ENCODE results near the gene PTPRO.
A peak's percentile ranks its signal among the peaks of the same experiment; 100 is the strongest.

The PTPRO gene

DNA sequence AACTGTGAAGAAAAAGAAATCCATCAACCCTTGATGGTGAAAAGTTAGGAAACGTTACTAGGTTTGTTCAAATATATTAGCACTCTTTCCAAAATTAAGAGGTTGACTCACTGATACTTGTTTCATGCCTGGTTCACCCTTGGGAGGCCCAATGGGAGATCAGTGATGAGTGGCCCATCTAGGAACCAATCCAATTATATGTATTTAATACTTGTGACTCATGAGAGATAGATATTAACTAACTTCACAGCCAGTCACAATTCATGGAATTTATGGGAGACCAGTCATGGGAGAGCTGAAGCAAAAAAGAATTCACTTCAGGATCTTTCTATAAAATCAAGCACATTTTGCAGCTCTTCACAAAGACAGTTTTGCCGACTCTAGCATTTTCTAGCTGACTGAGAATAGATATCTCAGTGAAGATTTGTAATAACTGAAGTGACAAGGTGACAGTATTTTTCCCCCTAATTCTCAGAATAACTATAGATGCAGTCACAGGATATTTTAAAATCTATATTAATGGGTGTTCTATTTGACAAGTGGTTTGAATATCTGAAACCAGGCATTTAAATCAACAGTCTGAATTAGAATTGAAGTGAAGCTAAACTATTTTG, 236.7 kb downstream of the PTPRO start:
- peak; percentile 71 for DNase-seq (ENCODE audit: low read depth)

DNA sequence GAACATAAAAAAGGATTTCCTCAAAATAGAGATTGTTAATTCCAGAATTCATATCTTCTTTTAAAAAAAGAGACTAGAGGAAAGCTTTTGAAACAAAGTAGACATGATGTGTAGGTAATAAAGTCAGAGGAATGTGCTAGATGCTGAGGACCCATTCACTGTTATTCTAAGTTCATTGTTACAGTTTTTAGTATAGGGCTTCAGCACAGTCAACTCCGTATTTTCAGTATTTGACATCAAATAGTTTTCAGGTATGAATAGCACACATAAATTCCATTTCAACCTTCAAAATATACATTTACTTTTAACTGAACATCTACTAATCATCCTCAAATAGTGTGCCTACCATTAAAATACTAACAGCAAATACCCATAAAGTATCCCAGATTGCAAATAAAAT, 239.1 kb downstream of the PTPRO start:
- DNase-seq (ENCODE audit: low read depth), result no peak

DNA sequence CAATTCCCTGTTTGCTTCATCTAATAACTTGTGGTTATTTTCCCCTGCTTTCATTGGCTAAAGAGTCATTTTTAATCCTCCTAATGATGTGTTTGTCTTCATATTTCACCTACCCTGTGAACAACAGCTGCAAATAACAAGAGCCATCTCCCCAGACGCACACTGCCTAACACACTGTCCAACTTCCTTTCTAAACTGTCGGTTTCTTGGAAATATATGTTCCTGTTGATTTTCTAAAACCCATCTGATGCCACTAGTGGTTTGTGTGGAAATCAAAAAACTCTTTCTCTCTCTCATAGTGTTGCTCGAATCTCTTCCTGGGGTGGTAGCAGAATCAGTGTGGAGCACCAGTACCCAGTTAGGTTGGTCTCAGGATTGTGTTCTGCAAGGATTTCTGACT, 240.0 kb downstream of the PTPRO start:
- no peak for DNase-seq (ENCODE audit: low read depth)

DNA sequence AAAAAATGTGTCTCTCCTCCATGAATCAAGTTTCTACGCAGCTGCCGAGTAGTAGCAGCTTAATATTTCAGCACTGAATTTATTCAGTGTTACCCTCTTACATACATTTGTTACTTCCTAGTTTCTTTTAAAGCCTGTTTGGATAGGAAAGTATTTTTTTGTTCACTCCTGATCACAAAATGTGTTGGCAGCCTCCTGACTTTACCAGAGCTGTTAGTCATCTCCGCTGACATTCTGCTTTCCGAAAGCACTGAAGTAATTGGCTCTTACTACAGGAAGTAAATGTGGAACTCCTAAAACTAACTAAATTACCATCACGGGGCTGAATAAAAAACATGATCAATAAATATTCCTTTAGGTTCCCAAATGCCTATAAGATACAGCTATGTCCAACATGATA, 241.4 kb downstream of the PTPRO start:
- DNase-seq (ENCODE audit: low read depth), result no peak

DNA sequence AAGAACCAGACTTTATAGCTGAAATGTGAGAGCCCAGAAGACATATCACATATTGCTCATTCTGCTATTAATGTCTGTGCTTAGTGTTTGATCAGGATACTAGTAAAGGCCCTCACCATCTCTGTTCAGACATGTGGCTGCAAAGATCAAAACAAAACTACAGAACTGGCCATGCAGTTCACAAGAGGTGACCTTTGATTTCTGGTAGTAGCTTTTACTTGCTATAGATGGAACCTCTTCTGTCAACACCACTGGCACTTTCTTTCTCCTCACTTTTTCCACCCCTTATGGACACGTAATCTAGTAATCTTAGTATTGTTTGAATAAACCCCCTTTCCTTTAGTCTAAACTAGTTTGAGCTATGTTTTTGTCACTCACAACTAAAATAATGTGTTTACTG, 252.0 kb downstream of the PTPRO start:
- DNase-seq (ENCODE audit: low read depth), result no peak

DNA sequence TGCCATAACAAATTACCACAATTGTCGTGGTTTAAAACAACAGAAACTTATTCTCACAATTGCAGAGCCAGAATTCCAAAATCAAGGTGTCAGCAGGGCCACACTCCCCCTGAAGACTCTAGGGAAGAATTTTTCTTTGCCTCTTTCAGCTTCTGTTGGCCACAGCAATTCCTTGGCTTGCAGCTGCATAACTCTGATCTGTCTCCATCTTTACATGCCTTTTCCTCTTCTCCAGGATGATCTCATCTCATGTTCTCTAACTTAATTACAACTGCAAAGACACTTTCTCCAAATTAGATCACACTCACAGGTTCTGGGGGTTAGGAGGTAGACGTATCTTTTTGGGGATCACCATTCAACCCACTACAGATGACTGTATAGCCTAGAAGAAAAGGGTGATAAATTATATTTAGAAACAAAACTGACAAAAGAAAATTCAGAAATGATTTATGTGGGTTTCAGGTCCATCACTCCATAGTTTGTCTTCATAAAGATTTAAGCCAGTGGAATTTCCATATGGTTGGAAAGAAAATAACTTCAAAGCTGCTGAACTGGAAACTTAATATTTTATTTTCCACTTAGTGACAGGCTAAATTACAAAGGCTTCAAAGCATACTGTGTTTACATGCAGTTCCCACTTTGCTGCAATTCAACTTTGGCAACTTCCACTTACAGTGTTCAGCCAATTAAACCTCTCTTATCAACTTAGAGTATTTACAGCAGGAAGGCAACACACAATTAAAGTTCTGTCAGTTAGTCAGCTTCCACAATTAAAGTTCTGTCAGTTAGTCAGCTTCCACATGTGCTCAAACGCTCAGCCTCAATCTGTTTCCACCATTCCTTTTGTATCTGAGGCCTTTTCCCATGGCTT, 253.6 kb downstream of the PTPRO start:
- DNase-seq (ENCODE audit: low read depth), result no peak

DNA sequence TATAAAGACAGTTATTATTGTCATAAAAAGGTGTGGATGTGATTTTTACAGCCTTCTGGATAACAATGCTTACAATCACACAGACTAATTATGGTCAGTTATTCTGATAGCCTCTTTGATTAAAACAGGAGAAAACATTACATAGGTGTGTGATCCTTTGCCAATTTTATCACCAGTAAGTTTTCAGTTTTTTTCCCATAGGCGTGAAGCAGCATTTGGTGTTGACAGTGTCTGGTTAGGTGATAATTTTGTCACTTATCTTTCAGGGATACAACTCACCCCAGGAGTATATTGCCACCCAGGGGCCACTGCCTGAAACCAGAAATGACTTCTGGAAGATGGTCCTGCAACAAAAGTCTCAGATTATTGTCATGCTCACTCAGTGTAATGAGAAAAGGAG, 258.1 kb downstream of the PTPRO start:
- no peak for DNase-seq (ENCODE audit: low read depth)

DNA sequence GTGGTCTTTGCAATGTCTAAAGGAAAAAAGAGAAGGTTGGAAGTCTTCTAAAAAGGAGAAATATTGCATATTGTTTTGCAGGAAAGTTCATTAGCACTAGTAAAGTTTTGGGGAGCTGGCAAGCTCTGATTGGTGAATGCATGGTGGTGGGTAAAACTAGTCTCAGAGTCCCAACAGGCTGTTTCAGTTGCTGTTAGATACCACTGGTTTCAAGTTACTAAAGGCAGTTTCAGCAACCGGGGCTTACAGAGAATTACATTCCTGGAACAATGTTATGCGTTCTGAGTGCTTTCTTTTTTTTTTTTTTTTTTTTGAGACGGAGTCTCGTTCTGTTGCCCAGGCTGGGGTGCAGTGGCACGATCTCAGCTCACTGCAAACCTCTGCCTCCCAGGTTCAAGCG, 258.7 kb downstream of the PTPRO start:
- no peak for DNase-seq (ENCODE audit: low read depth)

DNA sequence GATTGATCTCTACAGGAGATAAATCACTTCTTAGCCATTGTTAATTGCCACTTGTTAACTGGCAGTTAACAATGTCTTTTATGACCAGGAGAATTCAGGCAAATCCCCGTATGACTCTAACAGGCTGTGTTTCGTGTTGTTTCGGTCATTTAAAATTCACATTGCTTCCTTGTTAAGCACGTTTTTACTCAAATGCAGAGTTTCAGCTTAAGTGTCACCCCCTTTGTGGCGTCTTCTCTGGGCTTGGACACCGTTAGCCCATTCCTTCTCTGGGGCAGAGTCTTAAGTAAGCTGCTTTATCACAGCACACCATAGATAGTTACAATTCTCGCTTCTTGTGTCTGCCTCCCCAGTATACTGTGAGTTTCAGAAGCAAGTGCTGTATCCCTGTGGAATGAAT, 261.5 kb downstream of the PTPRO start:
- DNase-seq (ENCODE audit: low read depth), result no peak

DNA sequence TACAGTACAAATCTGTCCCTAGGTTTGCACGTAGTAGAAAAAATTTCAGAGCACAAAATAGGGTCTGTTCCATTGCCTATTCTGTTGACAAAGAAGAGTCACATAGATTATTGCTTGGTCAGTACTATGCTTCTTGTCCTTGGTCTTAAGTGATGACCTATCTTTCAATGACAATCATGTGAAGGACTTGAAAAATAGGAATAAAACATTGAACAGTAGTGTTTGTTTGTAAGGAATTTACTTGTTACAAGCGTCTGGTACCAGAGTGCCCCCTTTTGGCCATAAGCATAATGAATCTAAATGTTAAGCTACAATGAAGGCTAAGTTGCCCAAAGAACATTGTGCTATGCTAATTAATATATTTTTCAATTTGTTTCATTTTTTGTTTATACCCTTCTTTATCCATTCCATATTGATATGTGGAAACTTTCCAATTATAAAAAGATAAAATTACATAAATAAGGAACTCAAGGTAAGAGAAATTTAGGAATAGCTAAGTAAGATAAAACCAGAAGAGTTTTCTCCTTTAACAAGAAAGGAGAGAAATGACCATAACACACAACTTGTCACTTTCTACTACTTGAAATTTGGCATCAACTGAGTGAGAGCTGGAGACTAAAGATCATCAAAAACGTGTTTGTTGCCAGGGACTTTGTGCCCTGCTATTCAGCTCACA, 262.2 kb downstream of the PTPRO start:
- no peak for DNase-seq (ENCODE audit: low read depth)

DNA sequence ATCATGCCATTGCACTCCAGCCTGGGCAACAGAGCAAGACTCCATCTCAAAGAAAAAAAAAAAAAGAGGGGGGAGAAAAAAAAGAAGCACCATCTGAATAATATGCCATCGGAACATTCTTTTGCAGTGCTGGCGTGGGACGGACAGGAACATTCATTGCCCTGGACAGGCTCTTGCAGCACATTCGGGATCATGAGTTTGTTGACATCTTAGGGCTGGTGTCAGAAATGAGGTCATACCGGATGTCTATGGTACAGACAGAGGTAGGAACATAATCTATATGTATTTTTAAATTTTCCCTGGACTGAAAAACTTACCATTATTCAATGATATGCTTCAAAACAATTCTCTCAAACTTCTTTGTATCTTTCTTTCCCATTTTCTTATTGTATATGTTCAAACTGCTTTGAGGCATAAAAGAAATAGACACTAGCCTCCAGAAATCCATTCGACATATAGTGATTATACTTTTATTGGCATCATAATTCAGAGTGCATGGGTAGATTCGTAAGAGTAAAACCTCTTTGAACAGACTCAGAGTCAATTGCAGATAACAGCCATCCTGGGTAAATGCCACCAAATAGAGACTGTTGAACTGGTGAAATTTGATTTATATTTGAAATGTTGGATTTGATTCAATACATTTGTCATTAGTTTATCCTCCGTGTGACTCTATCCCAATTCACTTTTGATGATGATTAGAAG, 267.2 kb downstream of the PTPRO start:
- DNase-seq (ENCODE audit: low read depth), result no peak

DNA sequence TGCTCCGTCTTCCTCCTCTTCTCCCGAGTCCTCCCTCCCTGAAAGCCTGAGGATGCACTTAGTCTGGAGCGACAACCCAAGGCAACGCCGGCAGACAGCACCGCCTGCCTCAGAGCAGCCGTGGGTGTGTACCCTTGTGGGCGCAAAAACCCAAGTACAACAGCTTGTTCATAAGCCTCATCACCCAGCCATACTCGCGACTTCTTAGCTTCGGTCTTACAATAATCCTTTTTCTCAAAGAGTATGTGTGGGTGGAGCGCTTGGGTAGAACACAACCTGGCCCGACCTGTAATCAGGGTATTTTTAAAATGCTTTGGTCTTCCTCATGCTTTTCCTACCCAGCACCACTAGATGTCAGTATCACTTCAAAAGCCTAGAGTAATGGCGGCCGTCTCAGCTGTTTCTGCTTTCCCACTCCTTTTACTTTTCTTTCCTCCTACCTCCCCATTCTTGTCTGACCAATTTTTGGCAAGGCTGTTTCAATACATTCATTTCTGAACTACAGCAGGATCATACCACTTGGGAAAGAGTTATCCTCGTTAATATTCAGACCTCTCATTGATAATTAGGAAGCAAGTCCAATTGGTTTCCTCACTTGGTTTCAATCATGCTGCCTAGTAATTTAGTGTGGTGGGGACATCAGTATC, 268.0 kb downstream of the PTPRO start:
- DNase-seq (ENCODE audit: low read depth), result peak; percentile 50

DNA sequence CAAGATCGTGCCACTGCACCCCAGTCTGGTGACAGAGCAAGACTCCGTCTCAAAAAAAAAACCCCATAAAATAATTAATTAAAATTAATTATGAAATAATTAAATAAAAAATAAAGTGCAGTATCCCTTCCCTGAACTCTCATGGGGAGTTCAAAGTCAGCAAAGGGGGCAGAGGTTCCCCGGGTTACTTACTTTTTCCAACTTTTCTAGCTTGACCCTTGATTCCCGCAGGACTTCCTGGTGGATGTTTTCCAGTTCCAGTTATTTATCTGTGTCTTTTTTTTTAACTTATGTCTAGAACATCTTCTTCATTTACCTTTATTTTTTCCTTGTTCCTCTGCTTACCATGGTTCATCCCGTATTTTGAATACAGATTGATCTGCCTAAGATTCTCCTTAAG, 269.5 kb downstream of the PTPRO start:
- DNase-seq (ENCODE audit: low read depth), result no peak

DNA sequence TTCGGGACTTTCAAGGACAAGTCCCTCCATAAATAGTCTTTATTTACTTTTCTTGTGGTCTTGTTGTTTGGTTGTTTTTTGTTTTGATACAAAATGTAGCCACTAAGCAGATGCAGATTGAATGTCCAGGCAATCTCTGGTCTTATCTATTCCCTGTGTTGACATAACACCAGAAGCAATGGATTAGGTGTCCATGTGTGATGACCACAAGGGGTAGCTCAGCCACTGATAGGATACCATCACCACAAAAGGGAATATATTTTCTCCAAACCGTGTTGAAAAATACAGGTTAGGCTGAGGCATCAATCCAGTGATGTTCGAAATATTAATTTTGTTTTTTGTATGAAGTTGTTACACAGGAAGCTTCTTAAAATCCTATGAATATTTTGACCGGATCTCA, 270.6 kb downstream of the PTPRO start:
- DNase-seq (ENCODE audit: low read depth), result no peak

DNA sequence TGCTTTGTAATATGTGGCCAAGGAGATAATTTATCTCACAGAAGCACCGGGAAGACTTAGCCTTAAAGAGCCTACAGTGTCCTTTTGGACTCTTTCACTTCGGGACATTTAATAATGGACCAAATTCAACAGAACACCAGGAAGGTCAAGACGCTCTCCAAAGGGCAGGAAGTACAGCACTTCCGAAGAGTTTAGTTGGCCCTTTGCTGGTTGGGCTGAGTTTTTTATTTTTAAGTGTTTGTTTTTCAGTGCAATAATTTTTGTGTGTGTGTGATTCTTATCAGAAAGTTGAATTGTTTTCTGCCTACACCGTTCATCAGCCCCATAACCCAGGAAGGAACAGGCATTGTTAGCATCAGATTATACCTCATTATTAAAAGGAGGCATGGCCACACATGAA, 273.9 kb downstream of the PTPRO start:
- no peak for DNase-seq (ENCODE audit: low read depth)

DNA sequence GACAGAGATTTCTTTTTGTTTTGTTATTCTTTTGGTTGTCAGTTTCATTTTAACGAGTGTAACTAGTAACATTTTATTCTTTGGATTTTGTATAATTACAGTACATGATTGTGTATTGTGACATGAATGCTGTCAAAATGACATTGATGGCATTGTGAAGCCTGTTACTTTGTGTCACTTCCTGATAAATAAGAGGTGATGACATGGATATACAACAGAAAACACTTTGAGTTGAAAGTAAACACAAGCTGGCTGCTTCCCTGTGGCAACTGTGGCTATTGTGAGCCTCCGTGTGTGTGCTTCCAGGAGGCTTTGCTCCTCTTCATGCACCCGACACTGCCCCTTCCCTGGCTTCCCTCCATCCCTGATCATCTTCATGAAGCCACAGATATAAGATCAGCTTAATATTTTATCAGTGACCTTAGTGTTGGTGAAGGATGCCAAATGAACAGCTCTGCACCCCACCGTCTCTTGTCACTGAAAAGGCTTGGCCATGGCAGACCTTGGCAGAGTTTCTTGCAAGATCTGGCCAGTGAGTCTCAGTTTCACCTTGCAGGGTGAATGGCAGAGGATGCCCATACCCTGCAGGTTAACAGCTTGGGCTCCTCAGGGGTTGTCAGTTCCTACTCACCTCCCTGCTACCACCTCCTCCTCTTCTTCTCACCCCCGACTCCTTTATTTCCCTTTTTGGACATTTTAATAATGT, 275.0 kb downstream of the PTPRO start:
- no peak for DNase-seq (ENCODE audit: low read depth)

DNA sequence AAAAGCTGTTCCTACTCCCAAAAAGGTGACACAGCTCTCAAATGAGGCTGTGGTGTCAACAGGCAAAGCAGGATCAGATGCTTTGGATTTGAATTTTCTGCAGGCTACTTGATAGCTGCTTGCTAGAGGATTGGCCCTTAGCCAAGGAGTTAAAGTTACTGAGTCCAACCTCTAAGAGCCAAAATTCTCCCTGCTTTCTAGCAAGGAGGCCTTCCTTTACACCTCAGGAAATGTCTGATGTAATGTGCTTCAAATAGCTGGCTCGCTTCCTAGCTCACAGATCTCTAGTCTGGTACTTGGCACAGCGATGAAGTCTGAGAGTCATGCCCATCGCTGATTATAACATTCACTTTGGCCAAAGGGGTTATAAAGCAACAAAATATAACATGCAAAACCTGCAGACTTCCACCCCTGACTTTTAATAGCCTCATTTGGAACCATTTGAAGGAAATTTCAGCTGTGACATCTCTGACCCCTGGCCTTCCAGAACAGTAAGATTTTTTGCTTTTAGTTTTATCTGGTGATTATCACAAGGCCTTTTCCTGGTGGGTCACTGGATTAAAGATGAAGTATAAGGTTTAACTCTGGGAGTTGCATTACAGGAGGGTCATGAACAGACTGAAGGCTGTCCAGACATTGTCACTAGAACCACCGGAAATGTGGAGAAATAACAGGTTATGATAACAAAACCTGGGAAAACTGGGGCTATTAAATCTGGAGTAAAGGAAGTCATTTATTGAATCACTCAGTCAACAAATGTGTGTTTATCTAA, 277.1 kb downstream of the PTPRO start:
- DNase-seq (ENCODE audit: low read depth), result peak; percentile 59

DNA sequence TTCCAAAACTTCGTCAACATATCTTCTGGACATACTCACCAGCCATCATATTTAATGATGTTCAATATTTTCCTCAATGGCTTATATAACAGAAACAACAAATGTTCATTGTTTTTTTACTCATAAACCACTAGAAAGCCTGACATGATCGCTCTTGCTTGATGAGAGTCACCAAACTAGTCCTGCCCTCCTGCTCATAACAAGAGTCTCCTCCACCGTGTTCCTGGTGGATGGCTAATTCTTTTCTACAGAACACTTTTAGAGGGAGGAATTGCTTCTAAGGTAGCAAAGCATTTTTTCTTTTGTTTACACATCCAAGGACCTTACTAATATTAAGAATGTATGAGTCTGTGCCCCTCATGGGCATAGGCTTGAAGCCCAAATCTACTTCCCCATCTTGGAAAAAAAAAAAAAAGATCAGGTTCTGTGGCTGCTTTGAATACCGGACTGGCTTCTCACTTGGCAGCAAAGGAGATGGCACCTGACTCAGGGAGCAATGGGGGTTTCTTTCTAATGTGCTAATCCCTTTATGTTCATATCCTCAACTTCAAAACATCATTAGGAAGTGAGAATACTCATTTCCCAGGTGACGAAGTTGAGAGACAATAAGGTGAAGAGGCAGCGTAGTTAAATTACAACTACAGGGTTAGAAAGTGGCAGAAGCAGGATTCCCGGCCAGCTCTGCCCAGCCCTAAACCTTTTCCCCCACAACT, 278.1 kb downstream of the PTPRO start:
- DNase-seq (ENCODE audit: low read depth), result no peak

DNA sequence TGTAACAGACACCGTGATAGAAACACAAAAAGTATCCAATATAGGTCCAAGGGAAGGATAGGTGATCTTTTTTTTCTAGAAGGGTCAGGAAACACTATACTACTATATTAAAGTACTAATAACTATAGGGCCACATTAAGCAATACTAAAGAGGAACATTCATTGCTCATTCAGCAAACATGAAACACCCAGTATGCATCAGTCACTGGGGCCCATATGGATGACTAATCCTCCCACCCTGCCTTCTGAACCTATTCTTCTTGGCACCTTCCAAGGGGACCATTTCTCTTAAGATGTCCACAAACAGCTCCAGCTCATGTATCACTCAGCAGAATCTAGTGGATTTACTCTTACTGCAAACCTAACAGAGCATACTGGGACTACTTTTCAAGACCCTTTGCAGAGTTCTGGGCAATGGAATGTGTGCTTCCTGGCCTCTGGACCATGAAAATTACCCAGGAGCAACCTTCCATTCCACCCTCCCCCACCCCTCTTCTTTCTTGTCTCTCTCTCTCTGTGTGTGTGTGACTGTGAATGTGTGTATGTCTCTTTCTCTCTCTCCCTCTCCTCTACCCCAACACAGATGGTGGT, 279.0 kb downstream of the PTPRO start:
- peak; percentile 83 for DNase-seq (ENCODE audit: low read depth)

Measured in HS-27A (cell line).